Stomach (tissue), 4 donors: ENCODE measurements around the gene NCKAP5.

Source experiments
- EP300 ChIP-seq: sonication (generic); formaldehyde crosslinking; IDR thresholded peaks from one replicate; pipeline ENCODE4 v1.6.1; 2017; ENCODE audit warnings: antibody characterized with exemption
- POLR2A ChIP-seq, 4 donors: fragments of 450-650 bp; IDR thresholded peaks; one replicate each; pipeline ENCODE4 v1.6.1; 2016; ENCODE audit warnings: antibody characterized with exemption in 4 of 4, control low read depth in 2 of 4, mild to moderate bottlenecking in 1 of 4, moderate library complexity in 1 of 4
- TF ChIP-seq, protein P1 (sequence below), 7 experiments: fragments of 450-650 bp in 4 of 7; fragments of 200-600 bp in 3 of 7; sonication (generic) in 3 of 7; IDR thresholded peaks; one replicate each; pipeline ENCODE4 v1.5.1; 2016 to 2019; ENCODE audit warnings: antibody characterized with exemption in 7 of 7, control low read depth in 2 of 7, mild to moderate bottlenecking in 1 of 7

DNA sequence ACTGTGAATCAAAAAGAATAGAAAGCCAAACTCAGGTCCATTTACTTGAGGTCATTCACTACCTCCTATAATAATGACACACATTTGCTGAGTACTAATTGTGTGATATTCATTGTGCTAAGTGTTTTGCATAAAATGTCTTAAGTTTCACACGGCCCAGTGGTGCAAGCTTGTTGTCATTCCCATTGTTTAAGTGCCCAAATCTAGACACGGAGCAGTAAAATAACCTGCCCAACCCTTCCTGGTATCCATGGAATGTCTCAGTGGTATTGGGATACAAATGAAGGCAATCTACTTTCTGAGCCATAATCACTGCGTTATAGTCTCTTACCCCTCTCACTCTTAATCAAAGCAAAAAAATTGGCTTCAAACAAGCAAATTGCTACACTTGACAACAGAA is 233.3 kb downstream of the NCKAP5 start:
- TF ChIP-seq, protein P1, sequence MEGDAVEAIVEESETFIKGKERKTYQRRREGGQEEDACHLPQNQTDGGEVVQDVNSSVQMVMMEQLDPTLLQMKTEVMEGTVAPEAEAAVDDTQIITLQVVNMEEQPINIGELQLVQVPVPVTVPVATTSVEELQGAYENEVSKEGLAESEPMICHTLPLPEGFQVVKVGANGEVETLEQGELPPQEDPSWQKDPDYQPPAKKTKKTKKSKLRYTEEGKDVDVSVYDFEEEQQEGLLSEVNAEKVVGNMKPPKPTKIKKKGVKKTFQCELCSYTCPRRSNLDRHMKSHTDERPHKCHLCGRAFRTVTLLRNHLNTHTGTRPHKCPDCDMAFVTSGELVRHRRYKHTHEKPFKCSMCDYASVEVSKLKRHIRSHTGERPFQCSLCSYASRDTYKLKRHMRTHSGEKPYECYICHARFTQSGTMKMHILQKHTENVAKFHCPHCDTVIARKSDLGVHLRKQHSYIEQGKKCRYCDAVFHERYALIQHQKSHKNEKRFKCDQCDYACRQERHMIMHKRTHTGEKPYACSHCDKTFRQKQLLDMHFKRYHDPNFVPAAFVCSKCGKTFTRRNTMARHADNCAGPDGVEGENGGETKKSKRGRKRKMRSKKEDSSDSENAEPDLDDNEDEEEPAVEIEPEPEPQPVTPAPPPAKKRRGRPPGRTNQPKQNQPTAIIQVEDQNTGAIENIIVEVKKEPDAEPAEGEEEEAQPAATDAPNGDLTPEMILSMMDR (IDR thresholded peaks at IDR 0.05), result no peak
- TF ChIP-seq POLR2A (IDR thresholded peaks at IDR 0.05) (no peak), EP300 (no peak)
